Adipocyte (in vitro differentiated cells): Measurements from ENCODE around the gene ZC2HC1C.
"Not testable (repeated sequence)": the region's sequence is repeated elsewhere in the genome, so short reads cannot be mapped to it uniquely, and the experiment has no call there.

Experiments
- DNase-seq: peaks from one replicate; pipeline ENCODE4 v3.0.0-alpha.2; 2015; ENCODE audit warnings: low read depth
- H3K27me3 ChIP-seq: replicated peaks from 2 replicates; pipeline ENCODE4 v1.7.0; 2013; ENCODE audit warnings: mild to moderate bottlenecking, low read length, moderate library complexity; ENCODE audit not compliant: control insufficient read depth, insufficient read depth
- H3K36me3 ChIP-seq: 2 replicates; pipeline ENCODE4 v1.7.0; 2013; ENCODE audit warnings: low read length, mild to moderate bottlenecking, moderate library complexity; ENCODE audit not compliant: control insufficient read depth, insufficient read depth, severe bottlenecking
- H3K4me1 ChIP-seq: 2 replicates; pipeline ENCODE4 v1.7.0; 2013; ENCODE audit warnings: mild to moderate bottlenecking, low read length, moderate library complexity; ENCODE audit not compliant: control insufficient read depth, insufficient read depth
- H3K4me3 ChIP-seq: 2 replicates; pipeline ENCODE4 v1.7.0; 2013; ENCODE audit warnings: mild to moderate bottlenecking, low read length, moderate library complexity
- H3K9ac ChIP-seq: 2 replicates; pipeline ENCODE4 v1.7.0; 2013; ENCODE audit warnings: mild to moderate bottlenecking, low read length, moderate library complexity
- H3K9me3 ChIP-seq: 2 replicates; pipeline ENCODE4 v1.7.0; 2013; ENCODE audit warnings: mild to moderate bottlenecking, low read length, moderate library complexity; ENCODE audit not compliant: control insufficient read depth

The ZC2HC1C gene

GRCh38 chr14:75121552-75121951 is 52.1 kb downstream of the ZC2HC1C start:
- no peaks in the 10 kb centered on the region for H3K27me3 ChIP-seq
- H3K4me3 ChIP-seq, result no peak overlapping the region
- no peak overlapping the region for H3K9ac ChIP-seq
- H3K9me3 ChIP-seq, result no peaks in the 10 kb centered on the region
- peaks cover 28% of the 10 kb centered on the region for H3K4me1 ChIP-seq
- DNase-seq, result no peak
- H3K36me3 ChIP-seq, result peaks cover 42% of the 10 kb centered on the region

- DNase-seq, result peak; percentile 60
- no peak overlapping the region for H3K9ac ChIP-seq
- H3K36me3 ChIP-seq, result peaks cover 29% of the 10 kb centered on the region
- no peak overlapping the region for H3K4me3 ChIP-seq
- peaks cover 36% of the 10 kb centered on the region for H3K4me1 ChIP-seq
- H3K27me3 ChIP-seq, result no peaks in the 10 kb centered on the region
- H3K9me3 ChIP-seq, result no peaks in the 10 kb centered on the region
These were observed 54.5 kb downstream of the ZC2HC1C start for GRCh38 chr14:75123991-75124390.

GRCh38 chr14:75125617-75126016 is 56.2 kb downstream of the ZC2HC1C start:
- Histone ChIP-seq H3K4me1 (peaks cover 32% of the 10 kb centered on the region), H3K27me3 (no peaks in the 10 kb centered on the region), H3K36me3 (peaks cover 13% of the 10 kb centered on the region), H3K9me3 (no peaks in the 10 kb centered on the region), H3K9ac (peak overlapping the region; percentile 94), H3K4me3 (peak overlapping the region; percentile 83)
- peak; percentile 74 for DNase-seq

- H3K9me3 ChIP-seq, result no peaks in the 10 kb centered on the region
- no peak for DNase-seq
- H3K4me1 ChIP-seq, result peaks cover 32% of the 10 kb centered on the region
- H3K9ac ChIP-seq, result peak overlapping the region; percentile 94
- no peaks in the 10 kb centered on the region for H3K27me3 ChIP-seq
- H3K4me3 ChIP-seq, result peak overlapping the region; percentile 83
- peaks cover 8% of the 10 kb centered on the region for H3K36me3 ChIP-seq
These were observed 56.7 kb downstream of the ZC2HC1C start for GRCh38 chr14:75126121-75126544.

- Histone ChIP-seq H3K9ac (peak within 1 kb of the TSS; percentile 94), H3K36me3 (peaks cover 7% of the 10 kb centered on the region), H3K4me1 (peaks cover 32% of the 10 kb centered on the region), H3K4me3 (peak within 1 kb of the TSS; percentile 83), H3K9me3 (no peaks in the 10 kb centered on the region), H3K27me3 (no peaks in the 10 kb centered on the region)
- DNase-seq, result peak; percentile 86
These were observed 57.4 kb downstream of the ZC2HC1C start, which contains the start of gene NEK9 for GRCh38 chr14:75126679-75127473. TSS of gene NEK9 (minus strand) at chr14:75127048. CDS start at chr14:75126921, 127 bp downstream.

GRCh38 chr14:75127474-75127820 is 58.0 kb downstream of the ZC2HC1C start:
- H3K9ac ChIP-seq, result peak overlapping the region; percentile 94
- not testable (repeated sequence) for DNase-seq, H3K9me3 ChIP-seq, H3K27me3 ChIP-seq, H3K36me3 ChIP-seq
- H3K4me3 ChIP-seq, result peak overlapping the region; percentile 83
- H3K4me1 ChIP-seq, result peaks cover 32% of the 10 kb centered on the region

GRCh38 chr14:75127903-75128595 is 58.6 kb downstream of the ZC2HC1C start:
- Histone ChIP-seq H3K4me1 (peaks cover 38% of the 10 kb centered on the region), H3K4me3 (peak overlapping the region; percentile 83), H3K27me3 (no peaks in the 10 kb centered on the region), H3K9ac (peak overlapping the region; percentile 94), H3K9me3 (no peaks in the 10 kb centered on the region), H3K36me3 (peaks cover 11% of the 10 kb centered on the region)
- DNase-seq, result no peak

- no peaks in the 10 kb centered on the region for H3K27me3 ChIP-seq
- no peak overlapping the region for H3K4me3 ChIP-seq
- peaks cover 41% of the 10 kb centered on the region for H3K4me1 ChIP-seq
- peaks cover 16% of the 10 kb centered on the region for H3K36me3 ChIP-seq
- DNase-seq, result no peak
- no peaks in the 10 kb centered on the region for H3K9me3 ChIP-seq
- H3K9ac ChIP-seq, result no peak overlapping the region
These were observed 59.2 kb downstream of the ZC2HC1C start for GRCh38 chr14:75128596-75128990.
